Neural progenitor cell (in vitro differentiated cells): ENCODE data around the gene MGAT3.

Experiments used
- EZH2 ChIP-seq: fragments of 200-600 bp; sonication (generic); IDR thresholded peaks from 2 replicates; pipeline ENCODE4 v1.6.1; 2017; ENCODE audit warnings: antibody characterized with exemption, mild to moderate bottlenecking, moderate library complexity
- EZH2phosphoT487 ChIP-seq: fragments of 200-600 bp; sonication (generic); IDR thresholded peaks from 2 replicates; pipeline ENCODE4 v1.6.1; 2017; ENCODE audit warnings: antibody characterized with exemption
- TF ChIP-seq, protein P1 (sequence below): fragments of 200-600 bp; sonication (generic); IDR thresholded peaks from 2 replicates; pipeline ENCODE4 v1.5.1; 2017; ENCODE audit warnings: antibody characterized with exemption, mild to moderate bottlenecking

DNA sequence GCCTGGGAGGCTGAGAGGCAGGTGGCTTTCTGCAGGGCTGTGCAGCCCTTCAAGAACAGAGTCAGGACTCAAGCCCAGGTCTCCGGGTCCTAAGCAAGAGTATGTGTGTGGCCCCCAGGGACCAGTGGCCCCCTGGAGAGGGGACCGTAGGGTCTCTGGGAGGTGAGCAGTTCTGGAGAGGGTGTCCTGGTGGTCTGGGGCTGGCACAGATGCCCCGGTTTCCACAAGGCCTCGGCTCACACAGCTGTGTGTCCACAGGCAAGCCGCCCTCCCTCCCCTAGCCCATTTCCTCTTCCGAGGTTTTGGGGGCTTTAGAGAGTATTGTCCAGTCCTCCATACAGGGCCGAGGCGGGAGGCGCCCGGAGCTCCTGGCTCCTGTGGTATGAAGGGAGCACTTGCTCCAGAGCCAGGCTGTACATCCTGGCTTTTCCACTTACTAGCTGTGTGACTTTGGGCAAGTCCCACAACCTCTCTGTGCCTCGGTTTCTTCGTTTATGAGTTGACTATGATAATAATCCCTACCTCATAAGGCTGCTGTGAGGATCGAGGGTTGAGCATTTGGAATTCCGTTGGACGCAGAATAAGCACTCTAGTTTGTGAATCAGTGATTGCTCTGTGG, 79.1 kb downstream of the MGAT3 start:
- TF ChIP-seq, protein P1, sequence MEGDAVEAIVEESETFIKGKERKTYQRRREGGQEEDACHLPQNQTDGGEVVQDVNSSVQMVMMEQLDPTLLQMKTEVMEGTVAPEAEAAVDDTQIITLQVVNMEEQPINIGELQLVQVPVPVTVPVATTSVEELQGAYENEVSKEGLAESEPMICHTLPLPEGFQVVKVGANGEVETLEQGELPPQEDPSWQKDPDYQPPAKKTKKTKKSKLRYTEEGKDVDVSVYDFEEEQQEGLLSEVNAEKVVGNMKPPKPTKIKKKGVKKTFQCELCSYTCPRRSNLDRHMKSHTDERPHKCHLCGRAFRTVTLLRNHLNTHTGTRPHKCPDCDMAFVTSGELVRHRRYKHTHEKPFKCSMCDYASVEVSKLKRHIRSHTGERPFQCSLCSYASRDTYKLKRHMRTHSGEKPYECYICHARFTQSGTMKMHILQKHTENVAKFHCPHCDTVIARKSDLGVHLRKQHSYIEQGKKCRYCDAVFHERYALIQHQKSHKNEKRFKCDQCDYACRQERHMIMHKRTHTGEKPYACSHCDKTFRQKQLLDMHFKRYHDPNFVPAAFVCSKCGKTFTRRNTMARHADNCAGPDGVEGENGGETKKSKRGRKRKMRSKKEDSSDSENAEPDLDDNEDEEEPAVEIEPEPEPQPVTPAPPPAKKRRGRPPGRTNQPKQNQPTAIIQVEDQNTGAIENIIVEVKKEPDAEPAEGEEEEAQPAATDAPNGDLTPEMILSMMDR: no peak
- TF ChIP-seq EZH2 (no peak), EZH2phosphoT487 (no peak)
